EL (cell line): ENCODE measurements around the gene SAMD4A.
A peak's percentile ranks its signal among the peaks of the same experiment; 100 is the strongest.

Experiments used
- DNase-seq: peaks from one replicate; pipeline ENCODE4 v3.0.0-alpha.2; 2016

Gene SAMD4A

GRCh38 chr14:54664961-54665360 lies 98.0 kb downstream of the SAMD4A start:
- DNase-seq: peak; percentile 65

DNA sequence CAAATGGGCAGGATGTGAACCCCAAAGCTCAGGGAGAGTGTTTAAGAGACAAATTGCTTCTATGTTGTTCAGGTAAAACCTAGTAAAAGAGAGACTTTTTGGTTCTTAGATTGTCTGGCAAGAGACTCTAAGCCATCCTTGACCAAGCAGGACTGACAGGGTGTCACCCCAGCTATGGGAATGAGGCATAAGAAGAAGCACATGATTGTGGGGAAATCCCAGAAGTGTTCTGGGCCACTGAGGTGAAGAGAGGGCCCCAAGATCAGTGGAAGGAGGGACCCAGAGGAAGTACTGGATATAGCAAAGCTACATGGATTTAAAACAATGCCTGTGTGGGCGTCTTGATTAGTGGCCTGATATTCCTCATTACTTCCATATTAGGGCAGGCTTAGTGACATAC lies 99.0 kb downstream of the SAMD4A start:
- DNase-seq: no peak

GRCh38 chr14:54667026-54667744 lies 100.3 kb downstream of the SAMD4A start:
- DNase-seq: no peak

DNA sequence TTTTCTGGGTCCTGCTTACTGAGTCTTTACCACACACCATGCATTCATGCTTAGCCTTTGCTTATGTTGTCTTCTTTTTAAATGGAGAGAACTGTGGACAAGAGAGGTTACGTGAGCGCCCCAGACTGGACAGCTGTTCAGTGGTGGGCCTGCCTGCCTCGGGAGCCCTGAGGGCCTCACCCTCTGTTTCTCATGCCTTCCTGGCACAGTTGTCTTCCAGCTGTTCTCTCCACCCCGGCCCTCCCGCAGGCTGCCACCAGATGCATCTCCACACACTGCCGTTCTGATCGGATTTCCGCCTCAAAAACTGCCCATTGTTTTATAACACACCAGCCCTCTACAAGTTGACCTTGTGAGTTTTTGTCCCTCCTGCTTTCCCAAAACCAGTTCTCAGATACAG lies 100.8 kb downstream of the SAMD4A start:
- no peak for DNase-seq

DNA sequence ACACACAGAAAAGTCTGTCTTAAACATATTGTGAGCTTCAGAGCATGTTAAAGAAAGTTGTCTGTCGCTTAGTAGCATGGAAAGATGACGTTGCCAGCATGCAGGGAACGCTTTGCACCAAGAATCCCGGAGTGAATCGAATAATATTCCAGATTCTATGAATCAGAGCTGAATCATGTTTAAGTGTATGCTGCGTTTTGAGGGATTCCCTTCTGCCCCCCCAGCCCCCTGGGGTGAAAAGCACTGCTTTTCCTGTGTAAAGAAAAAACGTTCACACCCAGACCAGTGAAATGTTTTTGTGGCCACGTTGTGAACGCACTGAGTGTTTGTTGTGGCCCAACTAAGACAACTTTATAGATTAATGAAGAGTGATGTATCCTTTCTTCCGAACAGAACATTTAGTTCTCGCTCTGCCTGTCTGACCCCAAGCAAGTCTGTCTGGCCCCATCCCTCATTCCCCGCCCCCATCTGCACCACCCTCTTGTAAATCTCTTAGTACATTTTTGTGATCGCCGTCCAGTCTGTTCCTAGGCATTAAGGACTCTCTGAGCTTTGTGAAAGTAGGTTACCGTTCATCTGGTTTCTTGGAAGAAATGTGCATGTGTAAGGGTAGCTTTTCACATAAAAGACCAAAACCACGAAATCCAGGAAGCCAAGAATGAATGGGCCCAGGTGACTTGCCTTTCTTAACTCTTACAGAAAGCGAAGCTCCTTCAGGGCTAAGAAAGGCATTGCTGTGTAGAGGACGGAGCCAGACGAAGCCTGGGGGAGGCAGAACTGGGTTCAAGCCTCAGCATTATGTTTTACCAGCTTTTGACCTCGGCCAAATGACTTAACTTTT lies 103.0 kb downstream of the SAMD4A start:
- DNase-seq: peak; percentile 90

DNA sequence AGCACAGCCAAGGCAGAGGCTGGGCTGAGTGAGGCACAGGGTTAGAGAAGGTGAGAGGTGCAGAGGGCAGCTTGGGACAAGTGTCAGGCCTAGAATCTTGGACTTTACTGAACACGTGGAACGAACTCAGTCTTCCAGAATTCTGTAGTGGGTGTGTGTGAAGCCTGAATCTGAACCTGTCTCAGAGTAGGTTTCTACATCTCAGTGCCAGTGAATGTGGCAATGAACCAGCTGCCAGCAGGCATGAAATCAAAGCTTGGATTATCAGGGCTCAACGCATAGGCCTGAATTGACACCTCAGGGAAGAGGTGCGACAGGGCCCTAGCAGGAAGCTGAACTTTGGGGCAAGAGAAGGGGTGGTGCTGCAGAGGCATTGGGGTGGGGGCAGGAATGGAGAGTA lies 104.6 kb downstream of the SAMD4A start:
- DNase-seq: no peak

GRCh38 chr14:54672181-54672580 lies 105.3 kb downstream of the SAMD4A start:
- DNase-seq: no peak

GRCh38 chr14:54672688-54673087 lies 105.8 kb downstream of the SAMD4A start:
- DNase-seq: no peak

- DNase-seq: no peak
Observed at GRCh38 chr14:54673193-54674045, 106.5 kb downstream of the SAMD4A start.

DNA sequence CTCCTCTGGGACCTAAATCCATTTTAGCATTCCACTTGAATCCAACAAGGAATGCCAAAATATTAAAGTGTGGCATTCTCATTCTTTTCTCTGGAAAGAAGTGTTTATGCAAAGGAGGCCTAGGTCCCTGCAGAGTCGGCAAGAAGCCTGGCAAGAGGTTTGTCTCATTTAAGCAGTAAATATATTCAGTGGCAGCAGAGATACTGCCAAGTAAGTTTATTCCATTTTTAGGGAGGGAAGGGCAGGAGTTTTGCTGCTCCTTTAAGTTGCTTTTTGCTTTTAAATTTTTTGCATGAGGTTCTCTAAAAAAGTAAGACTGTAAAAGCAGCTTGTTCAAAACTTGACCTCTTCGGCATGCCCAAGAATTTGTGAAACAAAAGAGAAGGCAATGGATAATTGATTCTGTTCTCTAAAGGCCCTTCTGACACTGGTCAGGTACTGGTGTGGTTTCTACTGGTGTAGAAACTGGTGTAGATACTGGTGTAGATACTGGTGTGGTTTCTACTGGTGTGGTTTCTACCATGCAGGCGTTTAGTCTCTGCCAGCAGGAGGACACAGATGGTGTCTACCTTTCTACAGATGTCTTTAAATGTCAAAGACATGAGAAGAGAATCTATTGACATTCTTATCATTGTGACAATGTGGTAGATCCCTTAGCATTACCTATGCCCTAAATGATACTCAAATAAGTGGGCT lies 107.3 kb downstream of the SAMD4A start:
- DNase-seq: no peak

- DNase-seq: no peak
Observed at GRCh38 chr14:54675236-54676128, 108.6 kb downstream of the SAMD4A start.

GRCh38 chr14:54676812-54677708 lies 110.1 kb downstream of the SAMD4A start:
- peak; percentile 95 for DNase-seq

- no peak for DNase-seq
Observed at GRCh38 chr14:54680651-54681050, 113.7 kb downstream of the SAMD4A start.

- DNase-seq: peak; percentile 82
Observed at GRCh38 chr14:54681811-54682261, 114.9 kb downstream of the SAMD4A start.

- no peak for DNase-seq
Observed at GRCh38 chr14:54682578-54682977, 115.7 kb downstream of the SAMD4A start.

DNA sequence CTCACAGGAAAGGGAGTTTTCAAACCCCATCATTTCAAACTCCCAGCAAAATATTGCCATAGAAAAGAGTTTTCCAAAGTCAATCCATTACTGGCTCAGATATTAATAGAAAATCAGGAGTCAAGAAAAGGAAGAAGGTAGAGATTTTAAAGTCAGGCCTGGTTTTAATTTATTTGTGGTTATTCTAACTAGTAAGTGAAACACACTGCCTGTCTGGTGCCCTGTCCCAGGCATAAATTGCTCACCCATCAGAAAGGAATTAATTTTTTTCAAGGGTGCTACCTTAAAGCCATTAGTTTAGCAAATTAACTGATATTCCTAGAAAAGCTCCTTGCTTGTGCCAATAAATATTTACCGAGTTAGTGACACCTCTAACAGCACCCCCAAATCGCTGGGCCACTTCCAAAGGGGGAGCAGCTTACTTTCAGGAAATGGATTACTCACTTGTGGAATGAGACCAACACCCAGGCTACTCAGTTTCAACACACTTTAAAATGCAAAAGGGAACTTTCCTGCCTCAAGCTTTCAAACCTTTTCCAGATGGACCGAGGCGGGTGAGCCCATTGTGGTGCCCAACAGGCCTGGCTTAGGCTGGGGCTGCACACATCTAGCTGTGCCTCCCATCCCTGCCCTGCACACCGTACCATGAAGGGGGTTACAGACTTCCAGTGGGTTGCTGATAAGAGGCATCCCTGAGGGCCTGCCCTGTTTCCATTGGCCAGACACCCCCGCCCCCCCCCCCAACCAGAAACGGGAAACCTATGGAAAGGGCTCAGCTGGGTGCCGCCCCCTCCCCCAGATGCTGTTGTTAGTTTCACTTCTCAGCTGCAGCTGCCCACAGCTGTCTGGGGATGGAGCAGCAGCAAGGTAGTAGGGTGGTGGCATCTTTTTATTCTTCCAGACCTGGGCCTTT lies 117.2 kb downstream of the SAMD4A start:
- peak; percentile 88 for DNase-seq

DNA sequence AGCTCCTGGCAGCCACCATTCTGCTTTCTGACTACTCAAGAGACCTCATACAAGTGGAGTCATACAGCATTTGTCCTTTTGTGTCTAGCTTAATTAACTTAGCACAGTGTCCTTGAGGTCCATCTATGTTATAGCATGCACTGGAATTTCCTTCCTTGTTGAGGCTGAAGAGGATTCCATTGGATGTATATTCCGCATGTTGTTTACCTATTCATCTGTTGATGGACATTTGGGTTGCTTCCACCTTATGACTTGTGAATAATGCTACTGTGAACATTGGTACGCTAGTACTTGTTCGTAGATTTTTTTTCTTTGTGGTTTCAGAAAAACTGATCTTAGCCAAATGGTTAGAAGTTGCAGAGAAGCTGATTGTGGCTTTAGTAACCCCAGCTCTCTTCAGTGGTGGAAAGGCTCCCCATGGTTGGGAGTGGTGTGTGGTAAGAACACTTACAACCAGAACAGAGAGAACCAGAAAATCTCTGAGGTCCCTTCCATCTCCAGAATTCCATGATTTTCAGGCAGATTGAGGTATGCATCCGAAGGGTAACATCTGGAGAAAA lies 118.4 kb downstream of the SAMD4A start:
- DNase-seq: no peak

- peak; percentile 93 for DNase-seq
Observed at GRCh38 chr14:54686219-54686870, 119.4 kb downstream of the SAMD4A start.
